Breast epithelium (tissue), 3 donors: Measurements from ENCODE around the gene FBN2.

ENCODE experiments used
- CTCF ChIP-seq, 3 donors: fragments of 450-650 bp; IDR thresholded peaks; one replicate each; pipeline ENCODE4 v1.5.1; 2016 to 2017; ENCODE audit warnings: antibody characterized with exemption in 3 of 3, mild to moderate bottlenecking in 3 of 3, moderate library complexity in 3 of 3
- POLR2A ChIP-seq: fragments of 450-650 bp; IDR thresholded peaks from one replicate; pipeline ENCODE4 v1.6.1; 2016; ENCODE audit warnings: antibody characterized with exemption, mild to moderate bottlenecking, moderate library complexity
- POLR2AphosphoS5 ChIP-seq, 3 donors: sonication (generic); formaldehyde crosslinking; IDR thresholded peaks; one replicate each; pipeline ENCODE4 v1.6.1; 2017; ENCODE audit warnings: antibody characterized with exemption in 3 of 3

- no peak for TF ChIP-seq POLR2AphosphoS5 (IDR thresholded peaks at IDR 0.05)
- TF ChIP-seq CTCF (IDR thresholded peaks at IDR 0.05) = no peak
- TF ChIP-seq POLR2A = no peak
Measured at GRCh38 chr5:128259607-128260021, 278.4 kb downstream of the FBN2 start.
